DMS153 treated with DMSO at 0.1 percent for 48 hours (cell line): ENCODE results near the gene MGMT.

ENCODE experiments used
- DNase-seq: peaks from one replicate; lab custom pipeline; 2025; ENCODE audit not compliant: unreplicated experiment; lab: John Stamatoyannopoulos, UW

Gene MGMT

GRCh38 chr10:129678186-129678585 is 211.1 kb downstream of the MGMT start:
- DNase-seq = no peak

- DNase-seq = no peak
Observed at GRCh38 chr10:129679207-129679606, 212.2 kb downstream of the MGMT start.

GRCh38 chr10:129680661-129681344 is 213.8 kb downstream of the MGMT start:
- DNase-seq = no peak

GRCh38 chr10:129681856-129682255 is 214.8 kb downstream of the MGMT start:
- DNase-seq = no peak

GRCh38 chr10:129683519-129683918 is 216.5 kb downstream of the MGMT start:
- DNase-seq = no peak

- DNase-seq = no peak
Observed at GRCh38 chr10:129683920-129684319, 216.9 kb downstream of the MGMT start.

GRCh38 chr10:129685271-129685670 is 218.2 kb downstream of the MGMT start:
- no peak for DNase-seq

- no peak for DNase-seq
Observed at GRCh38 chr10:129689671-129690071, 222.6 kb downstream of the MGMT start.

GRCh38 chr10:129690248-129691070 is 223.4 kb downstream of the MGMT start:
- DNase-seq = peak; percentile 43

GRCh38 chr10:129692695-129693094 is 225.7 kb downstream of the MGMT start:
- no peak for DNase-seq

- no peak for DNase-seq
Observed at GRCh38 chr10:129693382-129693781, 226.3 kb downstream of the MGMT start.

- DNase-seq = no peak
Observed at GRCh38 chr10:129694184-129694583, 227.1 kb downstream of the MGMT start.

- no peak for DNase-seq
Observed at GRCh38 chr10:129694691-129695243, 227.7 kb downstream of the MGMT start.

GRCh38 chr10:129695671-129696070 is 228.6 kb downstream of the MGMT start:
- no peak for DNase-seq

- DNase-seq = no peak
Observed at GRCh38 chr10:129696636-129697035, 229.6 kb downstream of the MGMT start.

GRCh38 chr10:129697463-129698247 is 230.6 kb downstream of the MGMT start:
- no peak for DNase-seq

GRCh38 chr10:129699722-129700340 is 232.8 kb downstream of the MGMT start:
- no peak for DNase-seq

GRCh38 chr10:129702605-129703004 is 235.6 kb downstream of the MGMT start:
- DNase-seq = no peak

- DNase-seq = no peak
Observed at GRCh38 chr10:129703287-129704137, 236.5 kb downstream of the MGMT start.

- DNase-seq = no peak
Observed at GRCh38 chr10:129704225-129704624, 237.2 kb downstream of the MGMT start.
